K562 (cell line): Measurements from ENCODE around the gene KIF5A. TPM values are rescaled to one million over a fixed set of nuclear protein-coding genes. Genes with fewer than 3 reads are reported as not detected.

Experiments used
- BRD4 ChIP-seq: fragments of 200-600 bp; sonication (generic); IDR thresholded peaks from 2 replicates; pipeline ENCODE4 v1.6.1; 2017; ENCODE audit warnings: inconsistent platforms
- CTCF ChIP-seq, 3 experiments: IDR thresholded peaks in 2 of 3; conservative IDR thresholded peaks in 1 of 3; 2 replicates each; pipeline ENCODE4 v1.5.1; 2011 to 2012; ENCODE audit warnings: low read length in 3 of 3, mild to moderate bottlenecking in 3 of 3, control low read depth in 2 of 3, improper control_type of control experiment in 1 of 3, inconsistent platforms in 1 of 3, low read depth in 1 of 3, mixed read lengths in 1 of 3, moderate library complexity in 1 of 3; ENCODE audit not compliant: insufficient read depth in 2 of 3
- E2F3 ChIP-seq: fragments of 250-450 bp; sonication (Bioruptor Pico); IDR thresholded peaks from 2 replicates; pipeline ENCODE4 v1.4.0; 2020; ENCODE audit warnings: mild to moderate bottlenecking
- ERF ChIP-seq: fragments of 450-650 bp; formaldehyde crosslinking; IDR thresholded peaks from 2 replicates; pipeline ENCODE4 v1.4.0; 2020; ENCODE audit warnings: mild to moderate bottlenecking, mixed read lengths
- GTF2E2 ChIP-seq: fragments of 200-800 bp; sonication (Bioruptor generic); IDR thresholded peaks from 2 replicates; pipeline ENCODE4 v1.6.1; 2016; ENCODE audit warnings: missing genetic modification characterization, missing compliant biosample characterization
- HDGF ChIP-seq: fragments of 450-650 bp; IDR thresholded peaks from 2 replicates; pipeline ENCODE4 v1.6.1; 2016
- JUN ChIP-seq, 2 experiments: sonication (generic) in 1 of 2; formaldehyde crosslinking in 1 of 2; IDR thresholded peaks; 2 replicates each; pipeline versions ENCODE4 v1.6.1 to v1.8.0; 2012 to 2022; ENCODE audit warnings: borderline replicate concordance in 2 of 2, mild to moderate bottlenecking in 2 of 2, improper control_type of control experiment in 1 of 2, low read depth in 1 of 2, low read length in 1 of 2, missing genetic modification reagents in 1 of 2
- MLX ChIP-seq, 2 experiments: fragments of 450-650 bp in 1 of 2; sonication (generic) in 1 of 2; formaldehyde crosslinking; conservative IDR thresholded peaks; 2 replicates each; pipeline versions ENCODE4 v1.4.0 to v1.8.1; 2020 to 2022; ENCODE audit warnings: mild to moderate bottlenecking in 1 of 2, missing genetic modification reagents in 1 of 2
- PBX2 ChIP-seq, 2 experiments: IDR thresholded peaks in 1 of 2; conservative IDR thresholded peaks in 1 of 2; 2 replicates each; pipeline ENCODE4 v1.6.1; 2016; ENCODE audit warnings: low read depth in 2 of 2, mild to moderate bottlenecking in 1 of 2, missing compliant biosample characterization in 1 of 2, missing genetic modification characterization in 1 of 2, moderate library complexity in 1 of 2
- RAD21 ChIP-seq, 2 experiments: fragments of 250-450 bp in 1 of 2; fragments of 450-650 bp in 1 of 2; sonication (Bioruptor Pico) in 1 of 2; formaldehyde crosslinking in 1 of 2; IDR thresholded peaks in 1 of 2; conservative IDR thresholded peaks in 1 of 2; 2 replicates each; pipeline versions ENCODE4 v1.4.0 to v1.8.0; 2020 to 2022; ENCODE audit warnings: mild to moderate bottlenecking in 2 of 2, moderate library complexity in 1 of 2
- SRSF1 ChIP-seq: fragments of 200-400 bp; formaldehyde crosslinking; IDR thresholded peaks from 2 replicates; pipeline ENCODE4 v1.6.1; 2017; ENCODE audit warnings: mild to moderate bottlenecking, low read depth, low read length, moderate library complexity
- TCF3 ChIP-seq: sonication (generic); formaldehyde crosslinking; IDR thresholded peaks from 2 replicates; pipeline ENCODE4 v1.4.0; 2020; ENCODE audit warnings: mild to moderate bottlenecking, missing genetic modification reagents
- TEAD1 ChIP-seq, 2 experiments: fragments of 450-650 bp in 1 of 2; sonication (generic) in 1 of 2; formaldehyde crosslinking; IDR thresholded peaks; 2 replicates each; pipeline versions ENCODE4 v1.4.0 to v1.8.0; 2020 to 2022; ENCODE audit warnings: mild to moderate bottlenecking in 2 of 2, missing genetic modification reagents in 1 of 2
- ZFX ChIP-seq: sonication (generic); formaldehyde crosslinking; IDR thresholded peaks from 2 replicates; pipeline ENCODE4 v1.8.0; 2022; ENCODE audit warnings: mild to moderate bottlenecking, missing genetic modification reagents, moderate library complexity
- ZNF79 ChIP-seq: fragments of 250-450 bp; sonication (Bioruptor Pico); IDR thresholded peaks from 2 replicates; pipeline ENCODE4 v1.4.0; 2020; ENCODE audit warnings: low read depth, mild to moderate bottlenecking, moderate library complexity
- ZSCAN29 ChIP-seq: fragments of 450-650 bp; IDR thresholded peaks from 2 replicates; pipeline ENCODE4 v1.6.1; 2017
- ZSCAN32 ChIP-seq: fragments of 450-650 bp; formaldehyde crosslinking; IDR thresholded peaks from 2 replicates; pipeline ENCODE4 v1.4.0; 2020; ENCODE audit warnings: mild to moderate bottlenecking, moderate library complexity
- ZZZ3 ChIP-seq: fragments of 450-650 bp; IDR thresholded peaks from 2 replicates; pipeline ENCODE4 v1.6.1; 2016; ENCODE audit warnings: antibody characterized with exemption, mild to moderate bottlenecking, moderate library complexity
- polyA plus RNA-seq, 8 experiments: library from polyadenylated mRNA; depleted of rRNA in 4 of 8; stranded (reverse) in 5 of 8; unstranded in 3 of 8; fragments of >200 nt; fragmentation: Nextera tagmentation in 2 of 8; fragmentation: Illumina TruSeq in 1 of 8; extraction: Ambion mirVana in 2 of 8; extraction: Trizol in 1 of 8; gene quantifications; 2 replicates each; pipeline versions ENCODE4 v1.2.1 to v1.2.3, GENCODE V29; 2011 to 2014; ENCODE audit warnings: inconsistent platforms in 1 of 8, missing spikeins in 1 of 8
- total RNA-seq, 7 experiments: library from RNA; depleted of rRNA in 6 of 7; stranded (reverse); fragments of >200 nt in 6 of 7; fragmentation: Illumina TruSeq in 2 of 7; extraction: Trizol in 2 of 7; gene quantifications; 2 replicates each; pipeline versions ENCODE4 v1.2.1 to v1.2.3, GENCODE V29; 2011 to 2021; ENCODE audit warnings: low replicate concordance in 1 of 7
- TF ChIP-seq, protein P1 (sequence below): fragments of 250-450 bp; sonication (Bioruptor Pico); IDR thresholded peaks from 2 replicates; pipeline ENCODE4 v1.8.0; 2021; ENCODE audit warnings: borderline replicate concordance, mild to moderate bottlenecking, moderate library complexity; ENCODE audit not compliant: poor library complexity, severe bottlenecking

Gene KIF5A
- total and polyA plus RNA-seq, 9 of the 15 experiments (the other 6 are each of a cell fraction or from before 2014, with no cell fraction given), result 3.4 to 17.7 (median 8.0) TPM

DNA sequence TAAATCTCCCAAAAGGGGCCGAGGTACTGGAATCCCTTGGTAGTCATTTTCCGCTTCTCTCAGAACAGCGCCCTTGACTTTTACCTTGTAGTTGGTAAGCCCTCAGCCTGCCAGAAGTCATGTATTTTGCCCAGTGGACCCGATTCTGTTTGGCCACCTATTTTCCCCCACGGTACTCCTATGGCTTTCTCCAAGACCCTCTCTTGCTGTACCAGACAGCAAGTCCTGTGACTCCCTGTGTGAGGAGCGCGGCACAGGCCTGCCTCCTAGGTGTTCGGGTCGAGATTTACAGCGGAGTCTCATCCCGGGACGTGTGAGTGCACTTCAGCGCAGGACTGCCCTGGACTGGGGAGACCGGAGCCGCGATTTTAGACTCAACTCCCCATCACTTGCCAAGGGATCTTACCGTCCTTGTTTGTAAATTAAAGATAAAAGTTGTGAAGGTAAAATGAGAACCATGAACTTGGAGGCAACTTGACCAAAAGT is 28.3 kb upstream of the KIF5A start (continued):
- TF ChIP-seq CTCF (IDR thresholded peaks at IDR 0.05 in 2 of 3, conservative IDR thresholded peaks at IDR 0.05 in 1 of 3; ENCODE audit: insufficient read depth in 2 of 3, low read depth in 1 of 3, low read length in 3 of 3) (peak; percentile 23 to 34 (median 34); a peak in 3 of 6 replicates), SRSF1 (no peak), RAD21 (CRISPR knock-in tag; conservative IDR thresholded peaks at IDR 0.05 in 1 of 2, IDR thresholded peaks at IDR 0.05 in 1 of 2) (peak in 1 of 2 experiments; percentile 27; a peak in 1 of 4 replicates), ZZZ3 (0 out of 2 replicates have a peak, but pooled peaks have one; percentile 26), JUN (IDR thresholded peaks at IDR 0.05; ENCODE audit: borderline replicate concordance, low read depth, low read length) (0 out of 2 replicates have a peak, but pooled peaks have one; percentile 4), JUN (CRISPR knock-in tag; IDR thresholded peaks at IDR 0.05; ENCODE audit: borderline replicate concordance) (no peak), TCF3 (CRISPR knock-in tag) (peak; percentile 9; the same call in 1 of the 2 replicates), ZSCAN32 (CRISPR knock-in tag) (peak; percentile 23; the same call in 1 of the 2 replicates), ZFX (CRISPR knock-in tag) (peak; percentile 63), E2F3 (CRISPR knock-in tag) (peak; percentile 58; the same call in 1 of the 2 replicates), TEAD1 (CRISPR knock-in tag; IDR thresholded peaks at IDR 0.05) (peak in 1 of 2 experiments; percentile 53; a peak in 1 of 4 replicates), ERF (CRISPR knock-in tag) (0 out of 2 replicates have a peak, but pooled peaks have one; percentile 46), BRD4 (peak; percentile 97), ZNF79 (CRISPR knock-in tag) (peak; percentile 36; the same call in 1 of the 2 replicates), HDGF (no peak), ZSCAN29 (no peak), MLX (CRISPR knock-in tag; conservative IDR thresholded peaks at IDR 0.05) (0 out of 4 replicates have a peak, but pooled peaks of 1 of the 2 experiments have one; percentile 10), GTF2E2 (tag) (peak; percentile 39; the same call in 1 of the 2 replicates), PBX2 (CRISPR knock-in tag; IDR thresholded peaks at IDR 0.05; ENCODE audit: low read depth) (no peak), PBX2 (tag; conservative IDR thresholded peaks at IDR 0.05; ENCODE audit: low read depth) (no peak)
- TF ChIP-seq, protein P1, sequence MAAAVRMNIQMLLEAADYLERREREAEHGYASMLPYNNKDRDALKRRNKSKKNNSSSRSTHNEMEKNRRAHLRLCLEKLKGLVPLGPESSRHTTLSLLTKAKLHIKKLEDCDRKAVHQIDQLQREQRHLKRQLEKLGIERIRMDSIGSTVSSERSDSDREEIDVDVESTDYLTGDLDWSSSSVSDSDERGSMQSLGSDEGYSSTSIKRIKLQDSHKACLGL (CRISPR knock-in tag), result no peak
